GM23248 (cell line): Measurements from ENCODE around the gene UBE3D.

Source experiments
- EZH2 ChIP-seq: fragments of 200-600 bp; sonication (generic); IDR thresholded peaks from 2 replicates; pipeline ENCODE4 v1.6.1; 2018; ENCODE audit warnings: antibody characterized with exemption, mild to moderate bottlenecking; ENCODE audit not compliant: insufficient read depth, poor library complexity, severe bottlenecking
- EZH2phosphoT487 ChIP-seq: fragments of 200-600 bp; sonication (generic); IDR thresholded peaks from 2 replicates; pipeline ENCODE4 v1.6.1; 2018; ENCODE audit warnings: antibody characterized with exemption, moderate library complexity, mild to moderate bottlenecking, low read depth; ENCODE audit not compliant: insufficient read depth

GRCh38 chr6:82877213-82878195, 188.1 kb downstream of the UBE3D start:
- TF ChIP-seq EZH2phosphoT487 (no peak), EZH2 (no peak)
